NOMO-1 (cell line): Measurements from ENCODE around the gene GPR135.

Source experiments
- DNase-seq, 2 experiments: peaks; one replicate each; lab custom pipeline; 2025; ENCODE audit not compliant: unreplicated experiment in 2 of 2; lab: John Stamatoyannopoulos, UW

GPR135 gene

DNA sequence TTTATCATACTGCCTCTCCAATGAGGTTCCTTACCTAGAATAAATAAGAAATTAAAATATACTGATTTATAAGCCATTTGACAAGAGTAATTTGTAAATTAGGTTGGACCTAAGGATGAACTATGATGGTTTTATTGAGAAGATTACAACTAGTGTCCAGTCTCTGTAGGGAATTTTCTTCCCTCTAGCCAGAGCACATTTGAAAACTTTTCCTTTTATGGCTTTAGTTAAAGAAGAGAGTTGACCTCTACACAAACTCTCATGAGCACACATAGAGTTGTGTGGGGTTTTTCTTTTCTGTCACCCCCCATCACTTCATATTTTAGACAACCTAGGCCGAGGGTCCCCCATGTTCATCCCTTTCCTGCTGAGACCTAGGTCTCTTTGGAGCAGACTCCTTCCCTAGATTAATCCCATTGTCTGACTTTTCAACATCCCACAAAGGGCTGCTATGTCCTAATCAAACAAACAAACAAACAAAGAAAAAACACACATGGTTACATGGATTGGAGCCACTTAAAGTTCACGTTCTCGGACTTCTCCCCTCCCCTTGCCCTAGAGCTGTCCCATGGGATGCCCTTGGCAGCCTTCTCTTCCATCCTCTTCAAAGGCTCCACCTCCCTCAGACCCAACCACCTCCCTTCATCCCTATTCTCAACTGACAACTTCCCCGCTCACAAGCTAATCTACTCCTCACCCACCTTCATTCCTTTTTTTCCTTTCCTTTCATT is 40.7 kb downstream of the GPR135 start:
- DNase-seq = no peak

GRCh38 chr14:59422069-59422881 is 42.9 kb downstream of the GPR135 start:
- DNase-seq = peak in 1 of 2 experiments; percentile 19

DNA sequence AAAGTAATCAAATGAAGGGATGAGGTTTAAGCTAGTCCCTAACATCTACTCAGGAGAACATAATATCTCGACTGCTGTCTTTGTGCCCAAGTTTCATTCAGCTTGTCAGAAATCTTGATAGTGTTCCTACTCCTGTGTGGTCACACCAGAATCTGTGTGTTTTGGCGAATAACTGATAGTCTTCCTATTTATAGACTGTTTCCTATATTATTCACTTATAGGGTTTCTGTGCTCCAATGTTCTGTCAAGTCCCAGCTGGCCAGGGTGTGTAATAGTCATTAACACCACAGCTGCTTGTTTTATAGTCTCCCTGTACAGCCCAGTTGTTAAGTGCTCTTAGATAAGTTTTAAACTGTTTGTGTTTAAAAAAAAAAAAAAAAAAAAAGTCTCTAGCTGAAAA is 45.9 kb downstream of the GPR135 start:
- no peak for DNase-seq

DNA sequence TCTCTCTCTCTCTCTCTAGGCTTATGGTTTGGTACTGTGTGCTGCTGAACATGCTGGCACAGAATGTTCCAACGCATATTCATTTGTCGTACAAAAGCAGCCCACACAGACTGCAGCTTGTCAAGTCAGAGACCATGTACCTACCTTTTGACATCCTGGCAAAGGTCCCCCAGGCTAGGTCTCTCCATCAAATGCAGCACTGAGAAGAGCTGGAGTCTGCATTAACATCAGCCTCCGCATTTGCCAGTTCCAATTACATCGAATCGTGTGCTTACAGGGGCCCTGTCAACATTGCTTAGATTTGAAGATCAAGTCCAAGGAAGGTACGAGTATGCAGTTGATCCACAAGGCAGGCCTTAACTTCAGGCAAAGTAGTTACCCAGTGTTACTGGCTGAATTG is 47.9 kb downstream of the GPR135 start:
- DNase-seq = no peak

DNA sequence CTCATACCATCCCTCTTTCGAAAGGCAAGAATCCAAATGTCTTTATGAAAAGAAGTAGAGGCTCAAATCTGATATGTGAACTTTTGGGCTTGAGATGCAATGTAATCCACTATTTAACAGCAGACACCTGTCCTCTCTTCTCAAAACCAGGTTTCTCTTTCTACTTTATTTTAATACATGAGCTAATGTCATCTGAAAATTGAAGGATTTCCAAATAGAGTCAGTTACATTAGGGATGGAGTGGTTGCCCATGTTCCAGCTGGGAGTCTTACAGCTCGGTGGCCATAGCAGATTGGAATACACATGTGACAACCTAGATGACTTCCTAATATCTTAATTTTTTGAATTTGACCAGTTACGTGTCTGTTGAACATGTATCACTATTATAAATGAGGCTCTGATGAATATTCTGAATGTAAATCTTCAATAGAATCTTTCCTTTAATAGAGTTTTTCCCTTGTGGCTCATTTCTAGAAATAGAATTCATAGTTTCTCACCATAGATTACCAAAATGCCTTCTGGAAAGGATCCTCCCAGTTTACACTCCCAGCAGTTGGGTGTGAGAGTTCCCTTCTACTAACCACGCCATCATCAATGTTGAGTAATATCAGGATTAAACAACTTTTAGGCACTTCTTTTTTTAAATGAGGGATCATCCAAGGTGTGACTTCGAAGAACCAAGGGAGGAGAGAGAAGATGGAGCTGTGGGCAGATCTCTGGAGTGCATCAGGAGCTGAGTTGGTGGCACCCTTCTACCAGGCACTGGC is 49.2 kb downstream of the GPR135 start:
- no peak for DNase-seq
